Testis (tissue), 3 donors: Measurements from ENCODE around the gene GRAMD1B. TPM values are rescaled to one million over a fixed set of nuclear protein-coding genes. Genes with fewer than 3 reads are reported as not detected.

Experiments
- DNase-seq: peaks from one replicate; pipeline ENCODE4 v3.0.0-alpha.2; 2019
- H3K27ac ChIP-seq, 2 donors: fragments of 200-600 bp; sonication (generic); one replicate each; pipeline ENCODE4 v1.5.1; 2019
- H3K27me3 ChIP-seq: fragments of 200-600 bp; sonication (generic); one replicate; pipeline ENCODE4 v1.5.1; 2019
- H3K36me3 ChIP-seq: fragments of 200-600 bp; sonication (generic); one replicate; pipeline ENCODE4 v1.5.1; 2017; ENCODE audit warnings: low read depth; ENCODE audit errors: missing control alignments
- H3K4me1 ChIP-seq: fragments of 200-600 bp; sonication (generic); one replicate; pipeline ENCODE4 v1.5.1; 2019
- H3K4me3 ChIP-seq, 2 donors: fragments of 200-600 bp; sonication (generic); one replicate each; pipeline ENCODE4 v1.5.1; 2017 to 2019
- H3K9me3 ChIP-seq: fragments of 200-600 bp; sonication (generic); one replicate; pipeline ENCODE4 v1.5.1; 2017
- POLR2A ChIP-seq: fragments of 450-650 bp; IDR thresholded peaks from one replicate; pipeline ENCODE4 v1.6.1; 2017; ENCODE audit warnings: antibody characterized with exemption, mild to moderate bottlenecking, moderate library complexity
- WGBS, 2 donors: methylation state at CpG; one replicate each; pipeline ENCODE4 v1.1.5; 2018; 5-methylcytosine and 5-hydroxymethylcytosine counted together
- intact Hi-C: fragments of 100-400 bp; cut with DNase I; formaldehyde crosslinking; loops from one replicate; pipeline ENCODE4 v1.15.1; 2023; ENCODE audit warnings: low total_unique reads
- polyA plus RNA-seq: library from polyadenylated mRNA; stranded (reverse); fragments of 350-450 nt; fragmentation: Illumina TruSeq; extraction: RNeasy Lipid Tissue Mini Kit (QIAGEN cat#74804); gene quantifications from one replicate; pipeline ENCODE4 v1.2.3, GENCODE V29; 2014; ENCODE audit warnings: low read depth, low replicate concordance; ENCODE audit not compliant: insufficient read depth
- total RNA-seq, 2 donors: library from RNA; depleted of rRNA; stranded (reverse); fragments of >200 nt; gene quantifications; one replicate each; pipeline ENCODE4 v1.2.3, GENCODE V29; 2016
- TF ChIP-seq, protein P1 (sequence below), 3 experiments: fragments of 450-650 bp in 2 of 3; fragments of 200-600 bp in 1 of 3; sonication (generic) in 1 of 3; IDR thresholded peaks; one replicate each; pipeline ENCODE4 v1.5.1; 2016 to 2019; ENCODE audit warnings: antibody characterized with exemption in 3 of 3, mild to moderate bottlenecking in 2 of 3, moderate library complexity in 1 of 3

The GRAMD1B gene
- total and polyA plus RNA-seq, 3 donors from 2014 or later: 48.1 to 78.9 (median 48.9) TPM

- H3K27ac ChIP-seq: no peak overlapping the region
- no peak for TF ChIP-seq POLR2A
- TF ChIP-seq, protein P1, sequence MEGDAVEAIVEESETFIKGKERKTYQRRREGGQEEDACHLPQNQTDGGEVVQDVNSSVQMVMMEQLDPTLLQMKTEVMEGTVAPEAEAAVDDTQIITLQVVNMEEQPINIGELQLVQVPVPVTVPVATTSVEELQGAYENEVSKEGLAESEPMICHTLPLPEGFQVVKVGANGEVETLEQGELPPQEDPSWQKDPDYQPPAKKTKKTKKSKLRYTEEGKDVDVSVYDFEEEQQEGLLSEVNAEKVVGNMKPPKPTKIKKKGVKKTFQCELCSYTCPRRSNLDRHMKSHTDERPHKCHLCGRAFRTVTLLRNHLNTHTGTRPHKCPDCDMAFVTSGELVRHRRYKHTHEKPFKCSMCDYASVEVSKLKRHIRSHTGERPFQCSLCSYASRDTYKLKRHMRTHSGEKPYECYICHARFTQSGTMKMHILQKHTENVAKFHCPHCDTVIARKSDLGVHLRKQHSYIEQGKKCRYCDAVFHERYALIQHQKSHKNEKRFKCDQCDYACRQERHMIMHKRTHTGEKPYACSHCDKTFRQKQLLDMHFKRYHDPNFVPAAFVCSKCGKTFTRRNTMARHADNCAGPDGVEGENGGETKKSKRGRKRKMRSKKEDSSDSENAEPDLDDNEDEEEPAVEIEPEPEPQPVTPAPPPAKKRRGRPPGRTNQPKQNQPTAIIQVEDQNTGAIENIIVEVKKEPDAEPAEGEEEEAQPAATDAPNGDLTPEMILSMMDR (IDR thresholded peaks at IDR 0.05): no peak
- H3K27me3 ChIP-seq: no peaks in the 10 kb centered on the region
- intact Hi-C loops: no loop called here
- no peak overlapping the region for H3K4me3 ChIP-seq
- no peak for DNase-seq
- no peaks in the 10 kb centered on the region for H3K9me3 ChIP-seq
- H3K36me3 ChIP-seq: no peaks in the 10 kb centered on the region
- peaks cover 3% of the 10 kb centered on the region for H3K4me1 ChIP-seq
- WGBS, 2 donors: 89 to 91% methylated on average over 4 of the region's 4 CpGs
Measured at GRCh38 chr11:123535401-123535800, 105.3 kb downstream of the GRAMD1B start.

GRCh38 chr11:123536690-123537437, 106.8 kb downstream of the GRAMD1B start:
- intact Hi-C loops: no loop called here
- WGBS, 2 donors: 75 to 93% methylated on average over 2 of the region's 2 CpGs
- H3K4me3 ChIP-seq: no peak overlapping the region
- no peak overlapping the region for H3K27ac ChIP-seq
- no peaks in the 10 kb centered on the region for H3K36me3 ChIP-seq
- no peaks in the 10 kb centered on the region for H3K27me3 ChIP-seq
- H3K9me3 ChIP-seq: no peaks in the 10 kb centered on the region
- DNase-seq: peak; percentile 53
- H3K4me1 ChIP-seq: peaks cover 1% of the 10 kb centered on the region
- TF ChIP-seq POLR2A: no peak
- TF ChIP-seq, protein P1 (IDR thresholded peaks at IDR 0.05): no peak

DNA sequence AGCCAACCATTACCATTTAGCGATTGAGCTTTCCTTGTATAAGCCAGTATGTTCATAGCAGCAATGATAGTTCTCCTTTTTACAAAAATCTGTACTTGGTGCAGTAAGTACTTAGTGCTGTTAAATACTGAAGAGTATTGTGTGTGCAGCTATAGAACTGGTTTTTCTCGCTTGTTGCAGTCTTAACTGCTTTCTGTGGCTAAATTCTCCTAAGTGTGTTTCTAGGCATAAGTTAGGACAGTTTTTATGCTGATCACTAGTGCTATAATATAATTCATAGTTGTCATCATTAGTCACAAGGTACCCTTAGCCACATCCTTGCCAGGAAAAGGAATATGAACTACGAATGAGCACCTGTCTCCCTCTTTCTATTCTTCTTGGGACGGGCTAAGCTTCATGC, 107.7 kb downstream of the GRAMD1B start:
- no peak for TF ChIP-seq POLR2A
- TF ChIP-seq, protein P1 (IDR thresholded peaks at IDR 0.05): no peak
- H3K27ac ChIP-seq: no peak overlapping the region
- H3K36me3 ChIP-seq: no peaks in the 10 kb centered on the region
- no peak for DNase-seq
- no peak overlapping the region for H3K4me3 ChIP-seq
- no peaks in the 10 kb centered on the region for H3K4me1 ChIP-seq
- no peaks in the 10 kb centered on the region for H3K9me3 ChIP-seq
- 89% methylated on average over 4 of the region's 4 CpGs for WGBS, 2 donors
- H3K27me3 ChIP-seq: no peaks in the 10 kb centered on the region
- intact Hi-C loops: no loop called here

DNA sequence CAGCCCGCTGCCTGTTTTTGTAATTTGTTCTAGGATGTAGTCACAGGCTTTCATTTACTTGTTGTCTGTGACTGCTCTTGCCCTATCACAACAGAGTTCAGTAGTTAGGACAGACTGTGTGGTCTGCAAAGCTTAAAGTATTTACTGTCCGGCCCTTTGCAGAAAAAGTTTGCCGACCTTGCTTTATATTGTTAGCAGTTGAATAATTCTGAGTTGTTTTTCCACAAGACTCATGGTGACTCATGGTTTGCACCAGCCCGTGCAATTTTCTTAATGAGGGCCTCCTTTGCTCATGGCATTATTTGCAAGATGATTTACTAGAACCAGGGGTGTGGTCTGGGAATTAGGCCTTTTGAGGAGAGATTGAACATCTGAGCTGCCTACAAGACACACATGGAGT, 113.7 kb downstream of the GRAMD1B start:
- WGBS, 2 donors: 64 to 81% methylated on average over 4 of the region's 4 CpGs
- no peaks in the 10 kb centered on the region for H3K36me3 ChIP-seq
- no peak overlapping the region for H3K27ac ChIP-seq
- TF ChIP-seq POLR2A: no peak
- TF ChIP-seq, protein P1 (IDR thresholded peaks at IDR 0.05): no peak
- no peaks in the 10 kb centered on the region for H3K27me3 ChIP-seq
- no peaks in the 10 kb centered on the region for H3K9me3 ChIP-seq
- peaks cover 8% of the 10 kb centered on the region for H3K4me1 ChIP-seq
- no peak overlapping the region for H3K4me3 ChIP-seq
- DNase-seq: no peak
- intact Hi-C loops: no loop called here
